H7 (cell line): ENCODE data around the gene B3GNT3. TPM values are rescaled to one million over a fixed set of nuclear protein-coding genes. Genes with fewer than 3 reads are reported as not detected.
"Not testable (repeated sequence)": the region's sequence is repeated elsewhere in the genome, so short reads cannot be mapped to it uniquely, and the experiment has no call there.

Experiments
- DNase-seq: peaks from one replicate; pipeline ENCODE4 v3.0.0; 2012
- H3K27me3 ChIP-seq: 2 replicates; pipeline ENCODE4 v1.6.0; 2011; ENCODE audit warnings: mild to moderate bottlenecking, low read length; ENCODE audit not compliant: control insufficient read depth, insufficient read depth
- H3K36me3 ChIP-seq: replicated peaks from 2 replicates; pipeline ENCODE4 v1.5.1; 2011; ENCODE audit warnings: low read length; ENCODE audit not compliant: control insufficient read depth, insufficient read depth
- H3K4me3 ChIP-seq: 2 replicates; pipeline ENCODE4 v1.5.1; 2011; ENCODE audit warnings: low read depth, mild to moderate bottlenecking, control low read depth, low read length, moderate library complexity; ENCODE audit not compliant: insufficient read depth
- total RNA-seq: library from RNA; depleted of rRNA; stranded (reverse); fragments of >200 nt; shearing (Covaris generic); gene quantifications from 2 replicates; pipeline ENCODE4 v1.2.3, GENCODE V29; 2014

B3GNT3 gene
- total RNA-seq, 1 experiment from 2014 or later: 0.73 TPM

DNA sequence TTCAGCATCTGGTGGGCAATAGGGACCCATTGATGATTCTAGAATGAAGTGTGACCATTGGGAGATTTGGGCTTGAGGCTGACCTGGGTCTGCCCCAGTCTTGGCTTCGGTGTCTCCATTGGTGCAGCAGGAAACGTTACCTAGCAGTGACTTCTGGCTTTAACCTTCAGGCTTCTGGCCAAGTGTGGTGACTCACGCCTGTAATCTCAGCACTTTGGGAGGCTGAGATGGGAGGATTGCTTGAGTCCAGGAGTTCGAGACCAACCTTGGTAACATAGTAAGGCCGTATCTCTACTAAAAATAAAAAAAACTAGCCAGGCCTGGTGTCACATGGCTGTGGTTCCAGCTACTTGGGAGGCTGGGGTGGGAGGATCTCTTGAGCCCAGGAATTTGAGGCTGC is 36.4 kb upstream of the B3GNT3 start:
- Histone ChIP-seq H3K27me3 (no peaks in the 10 kb centered on the region), H3K4me3 (no peak overlapping the region), H3K36me3 (no peaks in the 10 kb centered on the region)
- no peak for DNase-seq

DNA sequence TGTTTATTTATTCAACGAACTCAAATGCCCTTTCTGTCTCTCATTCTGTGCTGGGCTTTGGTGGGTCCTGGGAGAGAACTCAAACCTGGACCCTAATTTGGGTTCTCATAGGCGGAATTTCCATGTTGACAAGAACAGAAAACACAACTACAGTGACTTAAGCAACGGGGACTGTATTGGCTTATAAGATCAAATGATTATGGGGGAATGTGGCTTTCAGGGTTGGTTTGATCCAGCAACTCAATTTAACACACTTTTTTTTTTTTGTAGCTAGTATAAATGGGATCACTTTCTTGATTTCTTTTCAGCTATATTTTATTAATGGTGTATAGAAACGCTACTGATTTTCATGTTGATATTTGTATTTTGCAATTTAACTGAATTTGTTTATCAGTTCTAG is 33.8 kb upstream of the B3GNT3 start:
- Histone ChIP-seq H3K27me3 (no peaks in the 10 kb centered on the region), H3K36me3 (no peaks in the 10 kb centered on the region), H3K4me3 (no peak overlapping the region)
- no peak for DNase-seq

DNA sequence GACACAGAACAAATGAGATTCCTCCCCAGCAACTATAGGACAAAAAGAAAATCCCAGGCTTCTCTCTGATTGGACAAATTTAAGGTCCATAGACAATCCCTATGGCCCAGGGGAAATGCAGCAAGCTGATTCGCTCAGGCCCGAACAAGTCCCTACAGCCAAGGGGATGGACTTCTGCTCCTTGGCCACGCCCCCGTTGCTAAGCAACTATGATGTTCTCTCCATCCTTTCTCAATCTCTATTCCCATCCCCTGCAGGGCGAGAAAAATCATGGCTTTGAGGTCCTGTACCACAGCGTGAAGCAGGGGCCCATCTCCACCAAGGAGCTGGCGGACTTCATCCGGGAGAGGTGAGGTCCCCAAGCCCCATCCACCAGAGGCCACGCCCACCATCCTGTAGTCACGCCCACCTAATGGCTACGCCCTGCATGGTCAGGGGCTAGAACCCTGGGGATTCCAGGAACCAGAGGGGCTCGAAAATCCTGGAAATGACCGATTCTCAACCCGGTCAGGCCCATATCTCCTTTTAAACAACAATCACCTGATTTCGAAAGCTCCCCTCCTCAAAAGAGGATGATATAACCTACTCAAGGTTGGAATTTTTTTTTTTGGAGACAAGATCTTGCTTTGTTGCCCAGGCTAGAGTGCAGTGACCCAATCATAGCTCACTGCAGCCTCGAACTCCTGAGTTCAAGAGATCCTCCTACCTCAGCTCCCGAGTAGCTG is 32.3 kb upstream of the B3GNT3 start:
- DNase-seq: peak; percentile 95
- H3K36me3 ChIP-seq: no peaks in the 10 kb centered on the region
- H3K27me3 ChIP-seq: no peaks in the 10 kb centered on the region
- H3K4me3 ChIP-seq: peak overlapping the region; percentile 24; the same call in 1 of the 2 replicates

DNA sequence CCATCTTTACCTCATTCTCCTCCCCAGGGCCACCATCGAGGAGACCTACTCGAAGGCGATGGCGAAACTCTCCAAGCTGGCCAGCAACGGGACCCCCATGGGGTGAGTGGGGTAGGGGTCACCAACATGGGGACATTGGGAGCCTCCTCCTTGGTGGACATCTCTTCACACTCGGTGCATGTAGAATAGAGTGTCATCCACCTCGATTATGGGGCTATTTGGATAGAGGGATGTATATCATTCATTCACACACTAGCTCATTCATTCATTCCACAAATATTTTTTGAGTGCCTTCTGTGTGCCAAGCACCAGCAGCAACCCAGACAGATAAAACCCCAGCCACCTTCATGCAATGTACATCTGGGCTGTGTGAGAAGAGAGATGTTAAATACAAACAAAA is 30.6 kb upstream of the B3GNT3 start:
- H3K4me3 ChIP-seq: no peak overlapping the region
- H3K36me3 ChIP-seq: no peaks in the 10 kb centered on the region
- H3K27me3 ChIP-seq: no peaks in the 10 kb centered on the region
- no peak for DNase-seq

DNA sequence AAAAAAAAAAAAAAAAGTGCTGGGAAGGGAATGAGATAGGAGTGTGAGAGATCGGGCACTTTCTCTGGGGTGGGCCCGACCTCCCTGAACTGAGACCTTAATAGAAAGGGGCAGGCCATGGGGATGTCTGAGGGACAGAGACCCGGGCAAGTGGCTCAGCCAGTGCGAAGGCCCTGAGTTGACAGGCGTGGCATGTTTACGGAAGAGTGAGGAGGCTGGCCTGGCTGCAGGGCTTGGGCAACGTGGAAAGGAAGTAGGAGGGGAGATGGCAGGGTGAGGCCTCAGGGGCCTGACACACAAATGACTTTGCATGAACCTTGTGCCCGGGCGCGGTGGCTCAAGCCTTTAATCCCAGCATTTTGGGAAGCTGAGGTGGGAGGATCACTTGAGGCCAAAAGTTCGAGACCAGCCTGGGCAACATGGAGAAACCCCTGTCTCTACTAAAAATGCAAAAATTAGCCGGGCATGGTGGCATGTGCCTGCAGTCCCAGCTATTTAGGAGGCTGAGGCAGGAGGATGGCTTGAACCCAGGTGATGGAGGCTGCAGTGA is 29.8 kb upstream of the B3GNT3 start:
- Histone ChIP-seq H3K4me3 (no peak overlapping the region), H3K36me3 (no peaks in the 10 kb centered on the region), H3K27me3 (no peaks in the 10 kb centered on the region)
- no peak for DNase-seq

GRCh38 chr19:17766543-17767131 is 28.3 kb upstream of the B3GNT3 start:
- H3K4me3 ChIP-seq: 0 out of 2 replicates have a peak overlapping the region, but pooled peaks have one; percentile 1
- H3K36me3 ChIP-seq: no peaks in the 10 kb centered on the region
- H3K27me3 ChIP-seq: no peaks in the 10 kb centered on the region
- peak; percentile 89 for DNase-seq

GRCh38 chr19:17767559-17767958 is 27.4 kb upstream of the B3GNT3 start:
- Histone ChIP-seq H3K27me3 (no peaks in the 10 kb centered on the region), H3K36me3 (peaks cover 2% of the 10 kb centered on the region), H3K4me3 (no peak overlapping the region)
- DNase-seq: no peak

GRCh38 chr19:17770613-17771012 is 24.3 kb upstream of the B3GNT3 start:
- DNase-seq: no peak
- no peak overlapping the region for H3K4me3 ChIP-seq
- no peaks in the 10 kb centered on the region for H3K27me3 ChIP-seq
- H3K36me3 ChIP-seq: peaks cover 2% of the 10 kb centered on the region

DNA sequence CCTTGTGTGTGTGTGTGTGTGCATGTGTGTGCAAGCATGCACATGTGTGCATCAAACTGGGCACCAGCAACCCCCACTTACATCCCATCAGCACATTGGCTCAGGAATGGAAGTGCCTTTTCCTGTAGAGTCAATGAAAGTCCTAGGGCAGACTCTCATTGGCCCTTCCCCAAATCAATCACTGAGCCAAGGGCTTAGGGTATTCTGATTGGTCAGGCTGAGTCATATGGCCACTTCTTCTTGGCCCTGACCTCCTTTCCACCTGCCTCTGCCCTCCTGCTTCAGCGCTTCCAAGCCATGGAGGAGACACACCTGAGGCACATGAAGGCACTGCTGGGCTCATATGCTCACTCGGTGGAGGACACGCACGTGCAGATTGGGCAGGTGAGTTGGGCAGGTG is 22.8 kb upstream of the B3GNT3 start:
- Histone ChIP-seq H3K27me3 (no peaks in the 10 kb centered on the region), H3K36me3 (peaks cover 2% of the 10 kb centered on the region), H3K4me3 (no peak overlapping the region)
- peak; percentile 51 for DNase-seq

GRCh38 chr19:17775245-17775927 is 19.6 kb upstream of the B3GNT3 start:
- peak; percentile 86 for DNase-seq
- H3K27me3 ChIP-seq: no peaks in the 10 kb centered on the region; the same call in 1 of the 2 replicates
- no peak overlapping the region for H3K4me3 ChIP-seq
- peaks cover 2% of the 10 kb centered on the region for H3K36me3 ChIP-seq

- Histone ChIP-seq H3K27me3 (no peaks in the 10 kb centered on the region; the same call in 1 of the 2 replicates), H3K4me3 (no peak overlapping the region), H3K36me3 (peaks cover 2% of the 10 kb centered on the region)
- no peak for DNase-seq
These were observed 18.7 kb upstream of the B3GNT3 start for GRCh38 chr19:17775991-17776803.

DNA sequence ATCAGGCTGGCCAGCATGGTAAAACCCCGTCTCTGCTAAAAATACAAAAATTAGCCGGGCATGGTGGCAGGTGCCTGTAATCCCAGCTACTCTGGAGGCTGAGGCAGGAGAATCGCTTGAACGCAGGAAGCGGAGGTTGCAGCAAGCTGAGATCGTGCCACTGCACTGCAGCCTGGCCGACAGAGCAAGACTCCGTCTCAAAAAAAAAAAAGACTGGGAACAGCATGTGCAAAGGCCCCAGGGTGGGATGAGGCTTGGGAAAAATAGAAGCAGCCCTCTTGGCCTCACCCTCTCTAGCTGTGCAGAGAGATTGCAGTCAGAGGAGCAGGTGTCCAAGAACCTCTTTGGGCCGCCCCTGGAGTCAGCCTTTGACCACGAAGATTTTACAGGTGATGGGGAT is 17.1 kb upstream of the B3GNT3 start:
- not testable (repeated sequence) for H3K4me3 ChIP-seq, H3K27me3 ChIP-seq, DNase-seq, H3K36me3 ChIP-seq

DNA sequence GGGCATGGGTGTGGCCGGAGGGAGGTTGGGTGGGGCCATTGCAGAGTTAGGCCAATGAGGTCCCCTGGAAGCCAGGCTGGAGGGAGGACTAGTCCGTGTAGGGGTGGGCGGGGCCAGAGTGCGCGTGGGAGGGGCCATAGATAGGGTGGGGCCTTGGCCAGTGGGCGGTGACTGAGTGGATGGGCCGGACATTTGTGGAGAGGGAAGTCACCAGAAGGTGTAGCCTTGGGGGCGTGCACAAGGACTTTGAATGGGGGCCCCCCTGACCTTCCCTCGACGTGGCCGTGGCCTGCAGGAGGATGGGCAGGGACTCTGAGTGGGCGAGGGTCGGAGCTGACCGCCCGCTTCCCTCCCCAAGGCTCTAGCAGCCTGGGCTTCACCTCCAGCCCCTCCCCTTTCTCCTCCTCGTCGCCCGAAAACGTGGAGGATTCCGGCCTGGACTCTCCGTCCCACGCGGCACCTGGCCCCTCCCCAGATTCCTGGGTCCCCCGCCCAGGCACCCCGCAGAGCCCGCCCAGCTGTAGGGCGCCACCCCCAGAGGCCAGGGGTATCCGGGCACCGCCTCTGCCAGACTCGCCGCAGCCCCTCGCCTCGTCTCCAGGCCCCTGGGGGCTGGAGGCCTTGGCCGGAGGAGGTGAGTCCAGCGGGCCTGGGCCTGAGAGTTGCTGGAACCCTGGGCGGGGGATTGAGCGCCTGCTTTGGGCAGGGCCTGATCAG is 16.5 kb upstream of the B3GNT3 start:
- peaks cover 2% of the 10 kb centered on the region for H3K36me3 ChIP-seq
- H3K4me3 ChIP-seq: peak overlapping the region; percentile 72
- H3K27me3 ChIP-seq: no peaks in the 10 kb centered on the region; the same call in 1 of the 2 replicates
- peak; percentile 97 for DNase-seq
